Measurements from ENCODE around the gene SUN1.
"Not testable (repeated sequence)": the region's sequence is repeated elsewhere in the genome, so short reads cannot be mapped to it uniquely, and the experiment has no call there.

The SUN1 gene

DNA sequence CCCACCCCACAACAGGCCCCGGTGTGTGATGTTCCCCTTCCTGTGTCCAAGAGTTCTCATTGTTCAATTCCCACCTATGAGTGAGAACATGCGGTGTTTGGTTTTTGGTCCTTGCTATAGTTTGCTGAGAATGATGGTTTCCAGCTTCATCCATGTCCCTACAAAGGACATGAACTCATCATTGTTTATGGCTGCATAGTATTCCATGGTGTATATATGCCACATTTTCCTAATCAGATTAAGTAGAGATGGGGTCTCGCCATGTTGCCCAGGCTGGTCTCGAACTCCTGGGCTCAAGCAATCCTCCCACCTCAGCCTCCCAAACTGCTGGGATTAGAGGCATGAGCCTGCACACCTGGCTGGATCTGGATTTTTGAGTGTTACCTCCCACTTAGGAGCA, 28.5 kb upstream of the SUN1 start:
- DNase-seq = not testable (repeated sequence)

DNA sequence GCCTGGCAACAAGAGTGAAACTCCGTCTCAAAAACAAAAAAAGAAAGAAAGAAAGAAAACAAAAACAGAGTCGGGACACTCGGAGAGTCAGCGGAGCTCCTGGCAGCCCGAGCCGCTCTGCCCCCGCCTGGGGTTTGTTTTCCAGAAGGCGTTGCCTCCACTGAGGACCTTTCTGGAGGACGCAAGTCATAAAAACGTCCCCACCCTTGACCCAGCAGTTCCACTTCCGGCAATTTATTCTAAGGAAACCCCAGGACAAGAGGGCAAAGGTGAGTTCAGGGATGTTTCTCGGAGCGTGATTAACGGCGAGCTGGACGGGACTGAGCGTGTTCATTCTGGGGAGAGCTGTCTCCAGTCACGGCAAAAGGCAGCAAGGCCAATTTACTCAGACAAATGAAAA, 27.0 kb upstream of the SUN1 start:
- no peak for DNase-seq

DNA sequence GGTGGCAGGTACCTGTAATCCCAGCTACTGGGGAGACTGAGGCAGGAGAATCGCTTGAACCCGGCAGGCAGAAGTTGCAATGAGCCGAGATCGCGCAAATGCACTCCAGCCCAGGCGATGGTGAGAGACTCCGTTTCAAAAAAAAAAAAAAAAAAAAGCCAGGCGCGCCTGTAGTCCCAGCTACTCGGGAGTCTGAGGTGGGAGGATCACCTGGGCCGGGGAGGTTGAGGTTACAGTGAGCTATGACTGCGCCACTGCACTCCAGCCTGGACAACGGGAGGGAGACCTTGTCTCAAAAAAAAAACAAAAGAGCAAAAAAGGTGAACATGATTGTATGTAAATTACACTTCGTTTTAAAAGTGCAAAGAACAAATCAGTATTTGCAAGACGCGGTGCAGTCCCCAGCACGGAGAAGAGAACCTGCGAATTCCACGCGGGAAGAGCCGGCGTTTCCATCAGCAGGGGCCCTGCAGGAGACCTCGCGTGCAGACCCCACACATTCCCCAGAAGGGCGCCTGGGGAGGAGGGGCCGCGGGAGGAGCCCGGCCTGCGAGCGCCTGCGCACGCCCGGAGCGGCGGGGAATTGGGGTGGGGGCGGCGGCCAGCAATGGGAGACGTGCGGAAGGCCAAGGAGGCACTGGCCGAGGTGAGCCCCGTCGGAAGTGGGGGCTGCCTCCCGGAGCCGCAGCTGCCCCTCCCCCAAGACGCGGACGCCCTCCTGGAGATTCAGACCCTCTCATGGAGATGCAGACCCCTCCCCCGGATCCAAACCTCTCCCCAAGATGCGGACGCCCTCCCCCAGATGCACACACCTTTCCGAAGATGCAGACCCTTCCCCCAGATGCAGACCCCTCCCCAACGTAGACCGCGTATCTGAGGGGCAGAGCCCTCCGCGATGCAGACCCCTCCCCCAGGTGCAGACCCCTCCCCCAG, 16.7 kb upstream of the SUN1 start:
- DNase-seq = no peak

GRCh38 chr7:816300-816750, 16.0 kb upstream of the SUN1 start:
- DNase-seq = peak; percentile 97

- DNase-seq = peak; percentile 53
Observed at GRCh38 chr7:816751-817671, 15.3 kb upstream of the SUN1 start.

DNA sequence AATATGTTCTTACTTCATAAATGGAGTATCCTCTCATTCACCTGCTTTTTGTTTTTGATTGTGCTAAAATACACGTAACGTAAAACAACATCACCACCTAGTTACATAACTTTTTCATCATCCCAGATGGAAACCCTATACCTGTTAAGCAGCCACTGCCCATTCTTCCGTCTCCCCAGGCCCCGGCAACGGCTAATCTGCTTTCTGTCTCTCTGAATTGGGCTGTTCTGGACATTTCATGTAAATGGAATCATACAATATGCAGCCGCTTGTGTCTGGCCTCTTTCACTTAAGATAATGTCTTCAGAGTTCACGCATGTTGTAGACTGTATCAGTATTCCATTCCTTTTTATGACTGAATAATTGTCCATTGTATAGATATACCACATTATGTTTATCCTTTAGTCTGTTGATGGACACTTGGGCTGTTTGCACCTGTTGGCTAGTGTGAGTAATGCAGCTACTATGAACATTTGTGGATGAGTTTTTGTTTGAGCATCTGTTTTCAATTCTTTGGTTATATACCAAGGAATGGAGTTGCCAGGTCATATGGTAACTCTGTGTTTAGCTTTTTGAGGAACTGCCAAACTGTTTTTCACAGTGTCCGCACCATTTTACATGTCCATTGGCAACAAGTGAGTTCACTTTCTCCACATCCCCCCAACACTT, 14.1 kb upstream of the SUN1 start:
- no peak for DNase-seq

DNA sequence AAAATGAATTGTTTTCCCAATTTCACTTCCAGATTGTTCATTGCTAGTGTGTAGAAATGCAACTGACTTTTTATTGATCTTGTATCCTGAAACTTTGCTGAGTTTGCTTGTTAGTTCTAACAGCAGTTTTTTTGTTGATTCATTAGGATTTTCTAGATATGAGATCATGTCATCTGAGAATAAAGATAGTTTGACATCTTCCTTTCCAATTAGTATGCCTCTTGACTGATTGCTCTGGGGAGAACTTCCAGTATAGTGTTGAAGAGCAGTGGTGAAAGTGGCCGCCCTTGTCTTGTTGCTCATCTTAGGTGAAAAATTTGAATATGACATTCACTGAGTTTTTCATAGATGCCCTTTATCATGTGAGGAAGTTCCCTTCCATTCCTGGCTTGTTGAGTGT, 11.9 kb upstream of the SUN1 start:
- no peak for DNase-seq

DNA sequence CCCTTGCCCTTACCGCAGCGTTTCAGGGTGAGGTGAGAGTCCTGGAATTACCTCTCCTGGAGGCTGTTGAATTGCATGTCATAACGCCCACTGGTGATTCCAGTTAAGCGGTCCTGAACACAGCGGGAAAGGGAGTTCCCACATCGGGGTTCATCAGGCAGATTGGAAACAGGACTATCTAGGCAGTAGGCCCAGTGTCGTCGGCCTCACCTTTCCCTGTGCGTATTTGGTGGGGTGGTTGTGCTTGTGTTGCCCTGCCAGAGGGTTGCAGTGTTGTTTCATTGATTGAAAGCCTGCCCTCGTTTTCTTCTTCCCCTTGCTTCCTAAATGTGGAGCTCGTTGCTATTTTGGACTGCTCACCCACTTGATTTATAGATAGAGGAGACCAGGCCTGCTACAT, 10.6 kb upstream of the SUN1 start:
- DNase-seq = no peak

GRCh38 chr7:822692-823276, 9.5 kb upstream of the SUN1 start:
- DNase-seq = no peak

DNA sequence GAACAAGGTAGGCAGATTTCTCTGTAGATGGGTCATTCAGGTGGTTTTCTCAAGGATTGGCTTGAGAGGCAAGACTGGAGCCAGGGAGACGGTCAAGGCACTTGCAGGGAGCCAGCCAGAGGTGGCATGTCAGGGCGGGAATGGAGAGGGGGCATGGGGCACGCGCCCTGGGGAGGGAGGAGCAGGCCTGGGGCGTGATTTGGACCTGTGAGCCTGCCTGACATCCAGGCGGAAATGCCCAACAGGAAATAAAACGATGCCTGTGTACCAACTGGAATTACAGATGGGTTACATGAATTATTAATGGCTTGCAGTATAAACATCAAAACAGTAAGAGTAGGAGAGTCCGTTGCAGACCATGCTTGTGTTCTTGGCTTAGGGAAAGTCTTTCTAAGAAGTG, 8.6 kb upstream of the SUN1 start:
- no peak for DNase-seq

- no peak for DNase-seq
Observed at GRCh38 chr7:824081-824480, 8.2 kb upstream of the SUN1 start.

DNA sequence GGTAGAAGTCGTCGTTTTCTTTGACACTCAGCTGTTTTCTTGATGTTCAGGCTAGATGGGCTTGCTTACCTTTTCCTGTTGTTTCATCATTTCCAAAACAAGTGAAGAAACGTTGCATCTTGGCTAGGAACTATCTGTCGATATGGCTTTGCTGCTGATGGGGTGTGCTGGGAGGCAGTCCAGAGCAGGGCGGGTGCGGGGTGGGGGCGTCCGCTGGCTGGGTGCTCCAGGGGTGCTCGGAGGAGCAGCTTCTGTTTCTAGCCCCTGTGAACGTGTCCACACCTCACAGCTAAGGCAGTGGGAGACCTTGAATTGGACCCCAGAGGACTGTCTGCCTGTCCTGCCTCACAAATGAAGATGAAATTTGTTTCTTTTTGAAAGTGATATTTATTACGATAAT, 7.6 kb upstream of the SUN1 start:
- no peak for DNase-seq

- DNase-seq = no peak
Observed at GRCh38 chr7:825386-825785, 6.9 kb upstream of the SUN1 start.

GRCh38 chr7:826230-826917, 5.9 kb upstream of the SUN1 start:
- no peak for DNase-seq

DNA sequence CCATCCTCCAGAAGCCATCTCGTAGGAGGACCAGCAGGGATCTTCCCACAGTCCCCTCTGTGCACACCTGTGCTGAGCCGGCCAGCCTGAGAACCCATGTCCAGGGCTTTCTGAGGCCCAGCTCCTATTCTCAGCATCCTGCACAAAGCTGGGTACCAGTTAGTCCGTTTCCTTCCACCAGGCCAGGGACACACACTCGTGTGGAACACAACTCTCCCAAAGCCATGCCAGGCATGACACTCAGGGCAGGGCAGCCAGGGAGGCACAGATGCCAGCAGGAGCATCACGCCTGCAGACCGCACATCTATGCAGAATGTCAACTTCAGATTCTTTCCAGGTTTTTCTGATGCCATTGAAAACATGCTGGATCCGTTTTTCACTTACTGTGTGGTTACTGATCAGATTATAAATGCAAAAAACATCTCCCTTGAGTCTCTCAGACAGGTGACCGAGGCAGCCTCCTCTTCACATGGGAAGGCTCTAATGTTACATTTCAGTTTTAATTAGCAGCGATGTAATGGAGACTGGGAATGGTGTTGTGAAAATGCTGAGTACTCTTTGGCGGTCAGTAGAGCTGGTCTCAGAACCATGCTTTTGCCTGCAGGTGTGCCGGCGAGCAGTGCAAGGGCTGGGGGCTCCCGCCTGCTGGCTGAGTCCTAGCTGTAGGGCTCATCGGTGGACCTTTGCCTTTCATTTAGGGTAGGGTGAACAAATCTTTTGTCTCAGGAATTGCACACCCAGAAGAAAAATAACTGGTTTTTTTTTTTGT, 3.3 kb upstream of the SUN1 start:
- DNase-seq = no peak

DNA sequence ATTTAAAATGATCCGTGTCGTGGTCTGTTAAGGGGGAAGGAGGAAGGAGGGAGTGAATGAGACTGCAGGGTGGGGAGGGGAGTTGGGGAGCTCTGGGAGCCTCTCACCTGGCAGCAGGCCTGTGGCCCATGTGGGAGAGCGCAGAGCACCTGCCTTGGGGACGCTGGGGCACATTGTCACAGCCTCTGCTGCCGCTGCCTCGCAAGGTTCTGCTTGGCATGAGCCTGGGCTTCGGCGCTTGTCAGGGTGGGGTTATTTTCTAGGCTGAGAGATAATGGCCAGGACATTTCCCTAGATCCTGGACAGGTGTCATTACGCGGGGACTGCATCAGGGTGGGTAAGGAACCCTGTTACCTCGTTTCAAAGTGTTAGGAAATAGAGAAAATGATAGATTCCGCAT, 2.2 kb upstream of the SUN1 start:
- no peak for DNase-seq

DNA sequence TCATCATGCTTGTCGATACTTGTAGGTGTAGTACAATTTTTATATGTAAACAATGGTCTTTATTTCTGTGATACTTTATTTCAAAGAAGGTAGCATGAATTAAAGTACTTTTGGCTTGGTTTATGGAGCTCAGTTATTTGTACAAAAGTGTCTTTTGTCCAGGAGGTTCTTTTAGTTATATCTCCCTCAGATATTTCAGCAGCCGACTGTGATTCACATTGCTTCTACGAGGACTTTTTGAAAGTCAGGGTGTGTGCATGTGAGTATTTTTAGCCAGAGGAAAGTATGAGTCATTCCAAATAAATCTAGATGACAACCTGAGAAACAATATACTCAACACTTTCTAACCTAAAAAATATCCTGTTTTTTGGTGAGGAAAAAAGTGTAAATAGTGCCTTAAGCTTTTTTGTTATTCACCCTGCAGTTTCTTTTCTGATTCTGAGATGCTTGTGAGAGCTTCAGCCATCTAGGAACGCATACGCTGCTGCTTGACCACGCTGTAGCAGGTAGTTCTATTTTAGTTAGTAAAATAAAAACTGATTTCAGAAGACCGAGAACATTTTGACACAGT, 595 bp upstream of the SUN1 start:
- no peak for DNase-seq

- no peak for DNase-seq
Observed at GRCh38 chr7:832968-833424, 720 bp downstream of the SUN1 start.

DNA sequence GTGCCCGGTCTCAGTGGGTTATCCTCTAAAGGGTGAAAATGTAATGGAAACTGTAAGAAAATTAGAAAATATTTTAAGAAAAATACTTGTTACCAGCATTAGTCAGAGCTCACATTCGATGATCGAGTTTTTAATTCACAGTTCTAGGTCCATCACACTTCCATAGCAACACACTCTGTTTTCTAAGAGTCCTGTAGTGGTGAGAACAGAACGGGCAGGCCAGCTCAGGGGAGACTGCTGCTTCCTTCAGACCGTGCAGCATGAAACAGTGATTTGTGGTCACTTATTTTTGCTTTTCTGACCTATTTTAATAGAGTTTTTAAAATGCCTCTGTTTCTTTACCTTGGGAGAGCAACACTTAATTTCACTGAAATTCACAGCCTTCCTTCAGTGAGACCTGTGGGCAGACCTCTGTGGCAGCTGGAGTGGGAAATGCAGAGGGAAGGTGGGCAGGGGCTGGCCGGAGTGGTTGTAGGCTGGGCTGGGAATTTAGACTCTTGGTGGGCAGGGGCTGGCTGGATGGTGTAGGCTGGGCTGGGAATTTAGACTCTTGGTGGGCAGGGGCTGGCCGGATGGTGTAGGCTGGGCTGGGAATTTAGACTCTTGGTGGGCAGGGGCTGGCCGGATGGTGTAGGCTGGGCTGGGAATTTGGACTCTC, 1.5 kb downstream of the SUN1 start:
- no peak for DNase-seq

GRCh38 chr7:834277-834676, 2.0 kb downstream of the SUN1 start:
- no peak for DNase-seq

Data from activated CD4-positive, alpha-beta T cell treated with anti-CD3 and anti-CD28 coated beads, Interleukin-2, amount 50 U/mL, for 1 hour (primary cell).